ENCODE results near the gene MFNG.

The MFNG gene

DNA sequence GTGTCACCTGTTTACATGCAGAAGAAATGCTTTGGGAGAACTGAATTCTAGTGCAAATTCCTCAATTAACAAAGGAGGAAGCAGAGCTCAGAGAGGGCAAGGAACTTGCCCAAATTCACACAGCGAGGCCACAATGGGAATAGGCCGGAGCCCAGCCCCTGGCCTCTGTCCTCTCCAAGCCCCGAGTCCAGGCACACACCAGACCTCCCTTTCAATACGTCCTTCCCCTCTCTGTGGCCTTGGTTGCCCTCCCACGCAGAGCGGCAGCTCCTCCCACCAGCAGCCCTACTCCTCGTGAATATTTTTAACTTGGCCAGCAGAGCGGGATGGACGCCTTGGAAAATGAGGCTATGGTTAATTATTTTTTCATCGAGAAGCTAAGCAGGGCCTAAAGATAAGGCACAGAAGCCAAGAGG, 34.6 kb upstream of the MFNG start:
- H3K9me3 ChIP-seq (ENCODE audit: low read length), result no peaks in the 10 kb centered on the region
- no peak overlapping the region for H3K4me3 ChIP-seq (ENCODE audit: low read length)
- H3K36me3 ChIP-seq (ENCODE audit: insufficient read depth, low read length), result no peaks in the 10 kb centered on the region
- H3K27me3 ChIP-seq (ENCODE audit: insufficient read depth, low read length), result peaks cover 57% of the 10 kb centered on the region
- no peak overlapping the region for H2AFZ ChIP-seq (ENCODE audit: low read depth, low read length)
- no peaks in the 10 kb centered on the region for H3K4me1 ChIP-seq (ENCODE audit: insufficient read depth, low read length)

DNA sequence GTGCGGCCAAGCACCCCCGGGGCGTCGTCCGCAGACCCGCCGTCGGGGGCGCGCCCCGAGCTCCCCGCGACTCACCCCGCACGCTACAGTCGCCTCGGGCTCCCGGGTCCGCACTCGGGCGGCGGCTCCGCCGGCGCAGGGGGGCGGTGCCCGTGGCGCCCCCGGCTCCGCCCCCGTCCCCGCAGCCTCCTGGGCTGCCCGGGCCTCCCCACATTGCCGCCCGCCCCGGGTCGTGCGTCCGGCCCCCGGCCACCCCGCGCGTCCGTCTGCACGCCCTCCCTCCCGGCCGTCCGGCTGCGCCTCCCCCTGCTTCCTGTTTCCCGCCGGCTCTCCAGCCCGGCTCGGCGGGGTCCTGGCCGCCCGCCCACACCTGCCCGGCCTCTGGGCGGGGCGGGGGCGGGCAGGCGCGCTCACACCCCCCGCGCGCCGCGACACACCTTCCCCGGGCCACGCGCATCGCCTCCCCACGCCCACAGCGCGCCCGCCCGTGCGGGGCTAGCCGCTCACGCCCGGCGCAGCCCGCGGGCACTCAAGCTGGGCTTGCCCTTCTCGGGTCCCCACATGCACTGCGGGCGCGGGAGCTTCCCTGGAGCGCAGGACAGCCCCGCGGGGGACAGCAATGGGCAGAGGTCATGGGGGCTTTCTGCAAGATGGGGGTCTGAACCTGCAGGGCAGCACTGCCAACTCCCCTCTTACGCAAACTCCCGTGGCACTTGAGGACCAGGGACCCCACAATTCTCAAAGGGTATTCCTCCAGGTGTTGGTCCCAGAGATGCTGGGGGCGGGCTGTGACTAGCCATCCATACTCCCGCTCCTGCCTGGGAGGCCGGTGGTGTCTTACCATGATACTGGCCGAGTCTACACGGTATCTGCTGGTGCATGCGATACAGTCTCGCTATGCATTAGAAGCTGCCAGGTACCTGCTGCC, 33.3 kb upstream of the MFNG start, which contains the start of gene CARD10:
Gene CARD10 (minus strand): TSS at position 148 of the 928 bp plus-strand sequence. CDS start 215 bp downstream, outside the sequence.
- H3K4me3 ChIP-seq (ENCODE audit: low read length), result peak within 1 kb of the TSS; percentile 44
- H3K4me1 ChIP-seq (ENCODE audit: insufficient read depth, low read length), result no peaks in the 10 kb centered on the region
- peak within 1 kb of the TSS; percentile 78 for H2AFZ ChIP-seq (ENCODE audit: low read depth, low read length)
- H3K27me3 ChIP-seq (ENCODE audit: insufficient read depth, low read length), result peaks cover 52% of the 10 kb centered on the region
- H3K36me3 ChIP-seq (ENCODE audit: insufficient read depth, low read length), result no peaks in the 10 kb centered on the region
- H3K9me3 ChIP-seq (ENCODE audit: low read length), result no peaks in the 10 kb centered on the region

DNA sequence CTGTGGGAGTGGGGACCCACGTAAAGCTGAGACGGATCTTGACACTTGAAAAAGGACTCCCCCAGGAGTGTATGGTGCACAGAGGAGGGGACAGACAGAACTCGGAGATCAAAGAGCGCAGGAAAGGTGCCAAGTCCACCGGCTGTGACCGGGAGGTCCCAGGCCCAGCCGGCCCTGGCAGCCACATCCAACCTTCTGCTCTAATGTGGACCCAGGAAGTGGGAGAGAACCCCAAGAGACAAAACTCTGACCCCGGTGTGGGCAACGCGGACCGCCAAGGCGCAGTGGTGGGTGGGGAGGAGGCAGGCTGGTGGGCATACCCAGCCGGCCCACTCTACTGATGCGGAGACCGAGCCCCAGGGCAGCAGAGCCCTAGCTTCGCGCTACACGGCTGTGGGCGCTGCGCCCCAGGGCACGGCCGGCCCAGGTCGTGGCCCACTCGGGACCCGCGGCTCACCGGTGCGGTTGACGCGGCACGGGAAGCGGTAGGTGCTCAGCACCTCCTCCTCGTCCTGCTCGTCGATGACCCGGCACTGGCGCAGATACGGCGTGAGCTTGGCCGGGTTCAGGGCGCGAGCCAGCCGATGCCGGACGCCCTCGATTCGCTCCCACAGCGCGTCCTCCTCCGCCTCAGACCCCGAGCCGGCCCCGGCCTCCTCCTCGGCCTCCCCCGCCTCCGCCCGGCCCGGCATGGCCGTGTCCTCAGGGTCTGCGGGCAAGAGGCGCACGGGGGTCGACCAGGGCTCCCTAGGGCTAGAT, 32.5 kb upstream of the MFNG start:
- Histone ChIP-seq H3K27me3 (ENCODE audit: insufficient read depth, low read length) (peaks cover 52% of the 10 kb centered on the region), H3K36me3 (ENCODE audit: insufficient read depth, low read length) (no peaks in the 10 kb centered on the region), H3K4me1 (ENCODE audit: insufficient read depth, low read length) (no peaks in the 10 kb centered on the region), H3K4me3 (ENCODE audit: low read length) (peak overlapping the region; percentile 44), H3K9me3 (ENCODE audit: low read length) (no peaks in the 10 kb centered on the region), H2AFZ (ENCODE audit: low read depth, low read length) (peak overlapping the region; percentile 78)

DNA sequence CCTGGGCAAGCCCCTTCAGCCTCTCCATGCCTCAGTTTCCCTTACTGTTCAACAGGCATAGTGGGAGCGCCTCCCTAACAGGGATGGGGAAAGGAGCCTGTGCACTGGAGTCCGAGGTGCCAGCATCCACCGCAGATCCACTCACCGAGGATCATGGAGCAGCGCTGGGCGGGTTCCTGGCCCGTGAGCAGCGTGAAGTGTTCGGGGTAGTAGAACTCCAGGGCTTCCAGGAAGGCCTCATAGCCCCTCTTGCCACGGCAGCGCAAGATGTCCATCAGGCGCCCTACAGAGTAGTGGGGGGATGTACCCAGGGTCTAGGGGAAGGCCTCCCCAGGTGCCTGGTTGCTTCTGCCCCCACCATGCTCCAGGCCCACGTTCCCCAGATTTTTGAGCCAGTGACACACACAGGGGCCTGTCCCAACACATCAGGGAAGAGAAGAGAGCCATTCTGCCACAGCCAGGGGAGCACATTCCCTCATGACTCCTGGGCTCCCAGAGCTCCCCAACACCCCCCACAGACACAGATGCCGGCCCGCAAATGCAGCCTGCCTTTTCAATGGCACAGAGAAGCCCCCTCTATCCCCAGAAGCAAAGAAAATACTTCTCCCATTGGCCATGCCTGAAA, 31.8 kb upstream of the MFNG start:
- Histone ChIP-seq H2AFZ (ENCODE audit: low read depth, low read length) (no peak overlapping the region), H3K4me3 (ENCODE audit: low read length) (no peak overlapping the region), H3K27me3 (ENCODE audit: insufficient read depth, low read length) (peaks cover 46% of the 10 kb centered on the region), H3K9me3 (ENCODE audit: low read length) (no peaks in the 10 kb centered on the region), H3K4me1 (ENCODE audit: insufficient read depth, low read length) (peaks cover 7% of the 10 kb centered on the region), H3K36me3 (ENCODE audit: insufficient read depth, low read length) (no peaks in the 10 kb centered on the region)

DNA sequence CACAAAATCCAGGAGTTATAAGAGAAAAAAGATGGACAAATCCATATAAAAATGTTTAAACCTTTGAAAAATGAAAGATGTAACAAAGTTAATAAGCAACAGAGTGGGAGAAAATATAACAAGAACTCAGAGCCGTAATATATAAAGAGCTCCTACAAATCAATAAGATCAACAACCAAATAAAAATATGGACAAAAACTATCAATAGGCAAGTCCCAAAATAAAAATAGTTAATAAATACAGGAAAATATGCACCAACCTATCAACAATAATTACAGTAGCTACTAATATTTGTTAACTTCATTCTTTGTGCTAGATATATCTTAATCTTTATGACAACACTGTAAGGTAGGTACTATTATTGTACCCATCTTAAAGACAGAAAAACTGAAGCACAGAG, 30.3 kb upstream of the MFNG start:
- no peak overlapping the region for H2AFZ ChIP-seq (ENCODE audit: low read depth, low read length)
- H3K36me3 ChIP-seq (ENCODE audit: insufficient read depth, low read length), result no peaks in the 10 kb centered on the region
- H3K27me3 ChIP-seq (ENCODE audit: insufficient read depth, low read length), result peaks cover 33% of the 10 kb centered on the region
- H3K9me3 ChIP-seq (ENCODE audit: low read length), result no peaks in the 10 kb centered on the region
- no peak overlapping the region for H3K4me3 ChIP-seq (ENCODE audit: low read length)
- H3K4me1 ChIP-seq (ENCODE audit: insufficient read depth, low read length), result peaks cover 20% of the 10 kb centered on the region

DNA sequence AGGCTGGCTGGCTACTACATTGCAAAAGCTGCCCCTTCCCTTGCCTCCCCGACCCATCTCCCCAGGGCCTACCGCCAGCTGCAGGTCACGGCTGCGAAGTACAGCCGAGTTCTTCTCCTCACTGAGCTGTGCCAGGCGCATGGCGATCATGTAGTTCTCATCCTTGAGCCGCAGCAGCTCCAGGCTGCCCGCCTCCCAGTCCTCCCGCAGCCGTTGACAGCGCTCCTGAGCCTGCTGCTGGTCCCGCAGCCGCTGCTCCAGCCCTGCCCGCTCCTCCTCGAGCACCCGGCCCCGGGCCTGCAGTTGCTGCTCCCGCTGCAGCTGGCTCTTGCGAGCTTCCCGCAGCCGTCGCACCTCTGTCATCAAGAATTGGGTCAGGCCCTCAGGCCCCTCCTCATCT, 29.7 kb upstream of the MFNG start:
- Histone ChIP-seq H3K9me3 (ENCODE audit: low read length) (no peaks in the 10 kb centered on the region), H2AFZ (ENCODE audit: low read depth, low read length) (no peak overlapping the region), H3K4me1 (ENCODE audit: insufficient read depth, low read length) (peaks cover 22% of the 10 kb centered on the region), H3K27me3 (ENCODE audit: insufficient read depth, low read length) (peaks cover 27% of the 10 kb centered on the region), H3K36me3 (ENCODE audit: insufficient read depth, low read length) (no peaks in the 10 kb centered on the region), H3K4me3 (ENCODE audit: low read length) (no peak overlapping the region)

DNA sequence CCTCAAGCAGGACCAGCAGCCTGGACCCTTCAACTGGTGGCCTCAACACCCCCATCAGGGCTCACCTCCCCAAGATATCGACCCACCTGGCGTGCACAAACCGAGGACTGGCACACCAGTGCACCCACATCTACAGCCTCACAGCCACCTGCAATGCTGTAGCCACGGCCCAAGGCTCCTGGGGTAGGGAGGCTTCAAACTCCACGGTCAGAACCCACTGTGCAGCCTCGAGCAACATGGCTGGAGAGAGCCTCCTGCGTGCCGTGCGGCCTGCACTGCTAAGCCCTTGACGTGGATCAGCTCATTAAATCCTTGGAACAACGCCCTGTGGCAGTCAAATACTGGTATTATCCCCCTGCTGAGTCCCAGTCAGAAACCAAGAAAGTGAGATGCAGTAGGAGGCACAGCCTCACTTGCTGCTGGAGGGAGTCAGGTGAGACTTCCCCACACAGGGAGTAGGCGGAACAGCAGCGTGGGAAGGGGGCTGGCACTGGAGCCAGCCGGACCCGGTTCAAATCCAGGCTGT, 28.4 kb upstream of the MFNG start:
- Histone ChIP-seq H2AFZ (ENCODE audit: low read depth, low read length) (no peak overlapping the region), H3K36me3 (ENCODE audit: insufficient read depth, low read length) (no peaks in the 10 kb centered on the region), H3K4me3 (ENCODE audit: low read length) (no peak overlapping the region), H3K9me3 (ENCODE audit: low read length) (no peaks in the 10 kb centered on the region), H3K4me1 (ENCODE audit: insufficient read depth, low read length) (peaks cover 22% of the 10 kb centered on the region), H3K27me3 (ENCODE audit: insufficient read depth, low read length) (peaks cover 18% of the 10 kb centered on the region)

DNA sequence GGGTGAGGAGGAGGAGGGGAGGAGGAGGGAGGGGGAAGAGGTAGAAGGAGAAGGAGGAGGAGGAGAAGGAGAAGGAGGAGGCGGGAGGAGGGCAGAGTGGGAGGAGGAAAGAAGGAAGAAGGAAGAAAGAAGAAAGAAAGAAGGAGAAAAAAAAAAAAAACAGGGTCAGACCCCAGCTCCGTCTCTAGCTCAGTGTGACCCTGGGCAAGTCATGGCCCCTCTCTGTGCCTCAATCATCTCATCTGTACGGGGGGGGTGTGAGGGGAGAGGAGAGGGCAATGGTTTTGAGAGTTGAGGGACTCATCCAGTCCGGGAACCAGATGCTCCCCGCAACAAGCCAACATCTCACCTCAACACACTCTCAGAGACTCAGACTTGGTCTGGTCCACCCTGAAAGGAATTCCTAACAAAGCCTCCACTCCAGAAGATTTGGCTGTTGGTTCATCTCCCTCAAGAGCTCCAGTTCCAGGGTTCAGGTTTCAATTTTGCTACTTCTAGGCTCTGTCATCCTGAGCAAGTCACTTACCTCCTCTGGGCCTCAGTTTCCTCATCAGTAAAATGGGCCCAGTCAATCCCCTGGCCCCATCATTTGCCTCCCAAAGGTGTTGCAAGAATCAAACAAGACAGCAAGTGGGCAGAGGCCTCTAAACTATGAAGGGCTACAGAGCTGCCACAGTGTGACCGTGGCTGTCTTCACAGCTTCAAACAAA, 25.4 kb upstream of the MFNG start:
- peaks cover 30% of the 10 kb centered on the region for H3K4me1 ChIP-seq (ENCODE audit: insufficient read depth, low read length)
- H3K27me3 ChIP-seq (ENCODE audit: insufficient read depth, low read length), result no peaks in the 10 kb centered on the region
- H2AFZ ChIP-seq (ENCODE audit: low read depth, low read length), result no peak overlapping the region
- H3K36me3 ChIP-seq (ENCODE audit: insufficient read depth, low read length), result no peaks in the 10 kb centered on the region
- H3K4me3 ChIP-seq (ENCODE audit: low read length), result no peak overlapping the region
- H3K9me3 ChIP-seq (ENCODE audit: low read length), result no peaks in the 10 kb centered on the region

DNA sequence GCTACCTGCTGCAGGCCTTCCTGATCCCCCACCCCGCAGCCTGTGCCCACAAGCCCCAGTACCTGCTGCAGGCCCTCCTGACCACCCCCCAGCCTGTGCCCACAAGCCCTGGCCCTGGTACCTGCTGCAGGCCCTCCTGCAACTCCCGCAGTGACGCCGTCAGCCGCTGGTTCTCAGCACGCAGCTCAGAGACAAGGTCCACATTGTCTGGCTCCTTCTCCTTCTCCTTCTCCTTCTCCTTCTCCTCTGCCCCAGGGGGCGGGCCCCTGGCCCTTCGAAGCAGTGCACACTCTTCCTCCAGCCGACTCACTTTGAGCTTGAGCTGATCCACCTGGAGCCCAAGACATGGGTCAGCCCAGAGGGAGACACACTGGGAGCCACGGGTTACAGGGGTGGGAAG, 23.9 kb upstream of the MFNG start:
- H3K36me3 ChIP-seq (ENCODE audit: insufficient read depth, low read length), result no peaks in the 10 kb centered on the region
- H3K9me3 ChIP-seq (ENCODE audit: low read length), result no peaks in the 10 kb centered on the region
- no peak overlapping the region for H2AFZ ChIP-seq (ENCODE audit: low read depth, low read length)
- no peaks in the 10 kb centered on the region for H3K27me3 ChIP-seq (ENCODE audit: insufficient read depth, low read length)
- H3K4me3 ChIP-seq (ENCODE audit: low read length), result no peak overlapping the region
- peaks cover 30% of the 10 kb centered on the region for H3K4me1 ChIP-seq (ENCODE audit: insufficient read depth, low read length)

DNA sequence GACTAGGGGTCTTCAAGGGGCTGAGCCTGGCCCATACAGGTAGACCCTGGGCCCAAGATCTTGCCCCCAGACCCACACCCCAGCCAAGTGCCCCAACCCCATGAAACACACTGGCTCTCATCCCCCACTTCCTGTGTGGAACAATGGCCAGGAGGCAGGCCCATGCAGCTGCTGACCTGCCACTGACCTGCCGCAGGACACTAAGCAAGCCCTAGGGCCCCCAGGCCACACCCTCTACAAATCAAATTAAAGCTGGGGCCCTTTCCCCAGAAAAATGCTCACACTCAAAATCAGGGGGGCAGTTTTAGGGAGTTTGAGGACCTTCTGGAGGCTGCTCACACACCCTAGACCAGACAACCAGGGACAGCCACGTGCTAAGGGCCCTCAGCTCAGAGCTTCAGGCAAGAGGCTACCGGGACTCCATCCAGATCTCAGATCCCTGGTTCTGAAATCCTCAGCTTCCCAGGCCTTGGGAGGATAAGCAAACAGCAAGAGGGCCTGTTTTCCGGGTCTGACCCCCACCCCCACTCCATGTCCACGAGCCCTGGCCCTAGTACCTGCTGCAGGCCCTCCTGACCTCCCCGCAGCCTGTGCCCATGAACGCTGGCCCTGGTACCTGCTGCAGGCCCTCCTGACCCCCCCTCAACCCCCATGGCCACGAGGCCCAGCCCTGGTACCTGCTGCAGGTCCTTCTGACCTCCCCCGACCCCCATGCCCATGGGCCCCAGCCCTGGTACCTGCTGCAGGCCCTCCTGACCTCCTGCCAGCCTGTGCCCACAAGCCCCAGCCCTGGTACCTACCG, 23.1 kb upstream of the MFNG start:
- H3K36me3 ChIP-seq (ENCODE audit: insufficient read depth, low read length), result no peaks in the 10 kb centered on the region
- H3K9me3 ChIP-seq (ENCODE audit: low read length), result no peaks in the 10 kb centered on the region
- H2AFZ ChIP-seq (ENCODE audit: low read depth, low read length), result no peak overlapping the region
- no peaks in the 10 kb centered on the region for H3K27me3 ChIP-seq (ENCODE audit: insufficient read depth, low read length)
- H3K4me3 ChIP-seq (ENCODE audit: low read length), result no peak overlapping the region
- H3K4me1 ChIP-seq (ENCODE audit: insufficient read depth, low read length), result peaks cover 30% of the 10 kb centered on the region

DNA sequence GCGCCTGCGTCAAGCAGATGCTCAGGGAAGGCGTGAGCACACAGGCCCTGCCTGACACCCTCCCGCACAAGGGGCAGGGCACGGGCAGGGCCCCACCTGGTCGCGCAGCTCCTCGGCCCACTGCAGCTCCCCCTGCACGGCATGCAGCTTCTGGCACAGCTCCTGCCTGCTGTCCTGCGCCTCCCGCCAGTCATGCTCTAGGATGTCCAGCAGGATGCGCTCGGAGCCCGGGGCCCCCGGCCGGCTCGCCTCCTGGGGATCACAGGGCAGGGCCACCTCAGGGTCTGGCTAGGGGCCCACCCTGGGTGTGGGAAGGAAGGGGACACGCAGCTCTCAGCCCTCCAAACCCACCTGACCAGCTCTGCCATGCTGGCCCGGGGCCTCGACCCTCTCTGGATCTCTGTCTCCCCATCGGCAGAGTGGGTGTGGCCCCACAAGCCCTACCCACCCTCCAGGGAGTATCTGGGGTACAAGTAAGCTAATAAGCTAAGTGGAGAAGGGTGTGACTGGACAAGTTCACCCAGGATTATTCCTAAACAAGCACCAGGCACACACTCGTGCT, 22.3 kb upstream of the MFNG start:
- Histone ChIP-seq H3K4me1 (ENCODE audit: insufficient read depth, low read length) (peaks cover 29% of the 10 kb centered on the region), H3K27me3 (ENCODE audit: insufficient read depth, low read length) (no peaks in the 10 kb centered on the region), H3K36me3 (ENCODE audit: insufficient read depth, low read length) (no peaks in the 10 kb centered on the region), H3K4me3 (ENCODE audit: low read length) (no peak overlapping the region), H3K9me3 (ENCODE audit: low read length) (no peaks in the 10 kb centered on the region), H2AFZ (ENCODE audit: low read depth, low read length) (no peak overlapping the region)

Measured in neuron (in vitro differentiated cells).